Pancreas (tissue), 10 donors: ENCODE measurements around the gene CIRBP. TPM values are rescaled to one million over a fixed set of nuclear protein-coding genes. Genes with fewer than 3 reads are reported as not detected.
A peak's percentile ranks its signal among the peaks of the same experiment; 100 is the strongest.

Experiments used
- ATAC-seq, 4 donors: fragments of 200-7000 bp; cut with Tn5 transposase; one replicate each; pipeline versions ENCODE4 v1.8.0 to v1.9.1; 2020; ENCODE audit warnings: mild to moderate bottlenecking in 4 of 4, moderate library complexity in 4 of 4
- DNase-seq, 6 donors: peaks; one replicate each; pipeline ENCODE4 v3.0.0-alpha.2; 2020
- FAIRE-seq: peaks from 2 replicates; lab custom pipeline; 2012; peaks lifted over from hg19 to GRCh38; lab: Jason Lieb, UNC
- H3K27ac ChIP-seq, 4 donors: fragments of 200-600 bp; sonication (generic); 1 replicate in 3 of 4; 2 replicates in 1 of 4; pipeline versions ENCODE4 v1.5.0 to v1.8.0; 2020
- H3K27me3 ChIP-seq, 4 donors: fragments of 200-600 bp; one replicate each; pipeline ENCODE4 v1.8.0; 2021
- H3K36me3 ChIP-seq, 3 donors: fragments of 200-600 bp; sonication (generic) in 1 of 3; one replicate each; pipeline versions ENCODE4 v1.5.0 to v1.8.0; 2020 to 2021
- H3K4me1 ChIP-seq, 3 donors: fragments of 200-600 bp; one replicate each; pipeline ENCODE4 v1.8.0; 2021
- H3K4me3 ChIP-seq, 4 donors: fragments of 200-600 bp; sonication (generic) in 2 of 4; one replicate each; pipeline versions ENCODE4 v1.5.0 to v1.8.0; 2020 to 2021
- H3K9me3 ChIP-seq, 4 donors: fragments of 200-600 bp; one replicate each; pipeline ENCODE4 v1.8.0; 2021
- CTCF ChIP-seq, 4 donors: fragments of 200-600 bp; sonication (generic) in 3 of 4; IDR thresholded peaks; one replicate each; pipeline versions ENCODE4 v1.5.0 to v1.8.0; 2021; ENCODE audit warnings: antibody characterized with exemption in 4 of 4
- WGBS, 2 donors: extraction: QIAGEN DNeasy Blood & Tissue Kit; methylation state at CpG; one replicate each; pipeline ENCODE4 v1.1.7; 2013; 5-methylcytosine and 5-hydroxymethylcytosine counted together
- intact Hi-C, 3 donors: fragments of 100-400 bp; cut with DNase I; formaldehyde crosslinking; loops; one replicate each; pipeline versions ENCODE4 v1.11.1 to v1.14.2; 2022
- polyA plus RNA-seq, 2 donors: library from polyadenylated mRNA; stranded (reverse); fragments of 200-250 nt; gene quantifications; one replicate each; pipeline ENCODE4 v1.2.3, GENCODE V29; 2013
- total RNA-seq, 6 donors: library from RNA; stranded (reverse); fragmentation: NEBNext Ultra II Directional in 4 of 6; extraction: Animal tissue kit (Norgen Biotek cat#: 25700) in 4 of 6; gene quantifications; one replicate each; pipeline versions ENCODE4 v1.2.1 to v1.2.4, GENCODE V29; 2021 to 2023
- donor health status: healthy with polysubstance abuse.
- donor health status: DM: no; HTN: no; CAD: no; lungs with moderate emphysema.
- donor health status: DM: no; HTN: no; CAD: no.
- donor health status: control.
- donor health status: control.
- donor health status: Bipolar disorder and iron deficiency.
- donor health status: DM: yes; HTN: yes; CAD: no.
- donor health status: DM: no; HTN: no; CAD: no.
- donor health status: DM: no; HTN: no; CAD: no.
- donor health status: DM: yes; HTN: yes; CAD: no.

Gene CIRBP
- total and polyA plus RNA-seq, 8 donors, result 232 to 1,009 (median 539) TPM

- intact Hi-C loops, result no loop called here
- FAIRE-seq, result no peak
- TF ChIP-seq CTCF (IDR thresholded peaks at IDR 0.05), result no peak
- Histone ChIP-seq H3K4me3 (peak overlapping the region in 1 of 4 donors; percentile 14), H3K36me3 (peaks cover 8 to 40% (median 33%) of the 10 kb centered on the region in 3 donors), H3K27me3 (no peaks in the 10 kb centered on the region), H3K4me1 (peaks cover 17 to 80% (median 37%) of the 10 kb centered on the region in 3 donors), H3K9me3 (no peaks in the 10 kb centered on the region), H3K27ac (peak overlapping the region; percentile 95 to 98 (median 97))
- WGBS, 2 donors, result 35 to 48% methylated on average over 15 of the region's 15 CpGs
- DNase-seq, result no peak
- ATAC-seq, result no peak
These were observed 10.4 kb upstream of the CIRBP start for GRCh38 chr19:1258707-1259205.

- Histone ChIP-seq H3K9me3 (no peaks in the 10 kb centered on the region), H3K36me3 (peaks cover 8 to 34% (median 27%) of the 10 kb centered on the region in 3 donors), H3K27me3 (no peaks in the 10 kb centered on the region), H3K4me1 (peaks cover 13 to 74% (median 31%) of the 10 kb centered on the region in 3 donors), H3K27ac (peak overlapping the region; percentile 95 to 98 (median 97)), H3K4me3 (peak overlapping the region in 1 of 4 donors; percentile 14)
- intact Hi-C loops, result no loop called here
- ATAC-seq (peak in 3 of 4 donors; percentile 3 to 13 (median 3)), FAIRE-seq (no peak), DNase-seq (peak in 4 of 6 donors; percentile 71 to 75 (median 72))
- WGBS, 2 donors, result 17 to 23% methylated on average over 15 to 17 of the region's 17 CpGs
- TF ChIP-seq CTCF (IDR thresholded peaks at IDR 0.05), result no peak
These were observed 9.8 kb upstream of the CIRBP start for GRCh38 chr19:1259206-1259875.

- ATAC-seq (no peak), FAIRE-seq (no peak), DNase-seq (peak in 3 of 6 donors; percentile 60 to 76 (median 64))
- Histone ChIP-seq H3K27me3 (no peaks in the 10 kb centered on the region), H3K27ac (peak overlapping the region; percentile 95 to 98 (median 97)), H3K9me3 (no peaks in the 10 kb centered on the region), H3K4me3 (peak overlapping the region in 2 of 4 donors; percentile 62 to 73), H3K4me1 (peaks cover 15 to 67% (median 24%) of the 10 kb centered on the region in 3 donors), H3K36me3 (peaks cover 7 to 26% (median 20%) of the 10 kb centered on the region in 3 donors)
- 30 to 39% methylated on average over 23 to 33 of the region's 33 CpGs for WGBS, 2 donors
- TF ChIP-seq CTCF (IDR thresholded peaks at IDR 0.05), result no peak
- intact Hi-C loops, result no loop called here
These were observed 9.0 kb upstream of the CIRBP start for GRCh38 chr19:1259876-1260748.

- WGBS, 2 donors, result 1% methylated on average over 49 to 83 of the region's 83 CpGs
- Histone ChIP-seq H3K36me3 (peaks cover 0 to 18% (median 11%) of the 10 kb centered on the region in 3 donors), H3K4me3 (peak overlapping the region; percentile 41 to 73 (median 52)), H3K27me3 (no peaks in the 10 kb centered on the region), H3K9me3 (no peaks in the 10 kb centered on the region), H3K27ac (peak overlapping the region; percentile 95 to 98 (median 97)), H3K4me1 (peaks cover 23 to 64% (median 27%) of the 10 kb centered on the region in 3 donors)
- TF ChIP-seq CTCF (IDR thresholded peaks at IDR 0.05), result no peak
- intact Hi-C loops, result no loop called here
- DNase-seq, result peak; percentile 94 to 99 (median 97)
- FAIRE-seq, result no peak
- ATAC-seq, result peak; percentile 66 to 79 (median 74)
These were observed 8.2 kb upstream of the CIRBP start for GRCh38 chr19:1260749-1261537.
